NCI-H146 treated with DMSO at 0.1 percent for 48 hours (cell line): ENCODE measurements around the gene OR51S1.
"Not testable (repeated sequence)": the region's sequence is repeated elsewhere in the genome, so short reads cannot be mapped to it uniquely, and the experiment has no call there.

Source experiments
- DNase-seq: peaks from one replicate; lab custom pipeline; 2025; ENCODE audit not compliant: unreplicated experiment; lab: John Stamatoyannopoulos, UW

Gene OR51S1

DNA sequence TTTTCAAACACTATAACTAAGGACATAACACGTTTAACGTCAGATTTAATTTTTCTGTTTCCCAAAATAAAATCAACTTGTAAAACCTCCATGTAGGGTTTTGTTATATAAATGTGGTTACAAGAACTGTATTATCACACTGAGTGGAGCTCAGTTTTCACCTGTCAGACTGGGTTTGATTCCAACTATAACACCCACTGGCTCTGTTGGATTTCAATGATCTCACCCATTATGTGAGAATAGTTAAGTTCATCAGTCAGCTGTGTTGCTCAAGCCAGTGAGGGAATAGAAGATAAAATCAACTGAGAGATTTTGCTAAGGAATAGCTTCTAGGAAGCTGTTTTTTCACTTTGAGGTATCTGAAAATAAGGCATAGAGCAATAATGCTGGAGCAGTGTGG, 39.8 kb downstream of the OR51S1 start:
- DNase-seq, result no peak

DNA sequence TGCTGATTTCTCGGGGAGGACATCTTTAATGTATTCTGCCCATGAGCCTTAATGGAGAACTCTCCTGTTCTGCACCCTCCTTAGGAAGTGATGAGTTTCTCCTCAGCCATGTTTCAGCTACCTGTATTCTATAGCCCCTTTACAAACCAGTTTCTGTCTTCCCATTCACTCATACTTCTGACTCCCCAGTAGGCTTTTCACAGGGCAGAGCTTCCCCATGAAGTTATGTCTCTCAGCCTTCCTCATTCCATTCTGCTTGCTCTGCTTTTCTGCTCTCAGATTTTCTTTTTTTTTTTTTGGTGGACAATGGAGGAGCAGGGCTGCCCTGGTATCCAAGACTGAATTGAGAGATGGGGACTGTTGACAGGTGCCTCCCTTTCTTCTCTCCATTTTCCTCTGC, 40.5 kb downstream of the OR51S1 start:
- no peak for DNase-seq

DNA sequence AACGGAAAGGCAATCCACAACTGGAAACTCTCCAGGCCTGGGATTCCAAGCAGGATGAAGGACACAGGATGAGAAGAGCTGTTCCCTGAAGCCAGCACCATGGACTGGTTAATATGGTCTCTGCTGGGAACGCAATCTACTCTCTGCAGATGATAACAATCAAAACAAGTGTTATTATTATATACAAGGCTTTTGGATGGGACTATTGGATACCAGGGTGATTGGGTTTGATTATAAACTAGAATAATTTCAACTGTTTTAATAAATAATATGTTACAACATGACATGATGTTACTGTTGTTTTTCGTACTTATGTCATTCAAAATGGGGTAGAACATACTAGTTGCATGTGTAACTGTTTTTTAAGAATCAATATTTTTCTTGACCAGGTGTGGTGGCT, 44.7 kb downstream of the OR51S1 start, which contains the start of gene OR52R1:
OR52R1 (minus strand) TSS at position 101 of the 400 bp plus-strand sequence; CDS start at position 101, 0 bp downstream.
- no peak for DNase-seq

DNA sequence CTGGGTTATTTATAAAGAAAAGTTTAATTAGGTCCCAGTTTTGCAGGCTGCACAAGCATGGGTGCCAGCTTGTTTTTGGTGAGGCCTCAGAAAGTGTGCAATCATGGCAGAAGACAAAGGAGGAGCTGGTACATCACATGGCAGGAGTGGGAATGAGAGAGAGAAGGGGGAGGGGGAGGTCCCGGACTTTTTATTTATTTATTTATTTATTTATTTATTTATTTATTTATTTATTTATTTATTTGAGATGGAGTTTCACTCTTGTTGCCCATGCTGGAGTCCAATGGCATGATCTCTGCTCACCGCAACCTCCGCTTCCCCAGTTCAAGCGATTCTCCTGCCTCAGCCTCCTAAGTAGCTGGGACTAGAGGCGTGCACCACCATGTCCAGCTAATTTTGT, 47.7 kb downstream of the OR51S1 start:
- DNase-seq, result not testable (repeated sequence)

DNA sequence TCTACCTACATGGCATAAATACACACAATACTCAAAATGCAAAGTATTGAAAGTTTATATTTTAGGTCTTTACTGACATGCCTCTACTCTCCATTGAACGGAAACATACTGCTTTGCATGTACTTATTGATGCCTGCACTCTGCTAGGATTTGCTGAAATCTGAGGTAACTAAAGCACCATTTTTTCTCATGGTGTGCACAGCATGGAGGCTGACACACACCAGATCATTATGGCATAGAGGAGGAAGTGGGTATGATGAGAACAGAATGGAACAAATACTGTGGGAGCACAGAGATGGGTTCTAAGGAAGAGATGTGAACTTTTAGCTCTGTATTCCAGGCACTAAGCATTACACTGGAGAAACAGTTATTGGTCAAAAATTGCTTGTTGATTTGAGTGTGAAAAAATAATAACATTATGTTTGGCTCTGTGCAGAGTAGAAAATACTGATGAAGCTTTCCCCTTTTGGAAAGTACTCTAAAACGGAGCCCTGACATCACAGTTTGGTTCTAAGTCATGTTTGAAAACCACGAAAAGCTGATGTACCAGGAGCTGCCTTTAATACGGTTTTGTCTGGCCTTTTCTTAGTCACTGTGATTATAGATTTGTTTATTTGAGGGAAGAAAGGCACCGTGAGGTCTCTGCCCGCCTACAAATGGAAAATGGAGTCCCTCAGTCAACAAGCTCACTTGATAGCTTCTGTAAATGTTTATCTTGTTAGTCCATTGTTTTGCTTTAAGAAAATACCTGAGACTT, 50.4 kb downstream of the OR51S1 start:
- DNase-seq, result no peak
